Stimulated activated CD8-positive, alpha-beta memory T cell treated with anti-CD3 and anti-CD28 coated beads, Interleukin-12 subunit alpha, Interleukin-12 subunit beta, amount 100 ng/mL, for 4 hours (primary cell): ENCODE measurements around the gene SFTA2.
A peak's percentile ranks its signal among the peaks of the same experiment; 100 is the strongest.
"Not testable (repeated sequence)": the region's sequence is repeated elsewhere in the genome, so short reads cannot be mapped to it uniquely, and the experiment has no call there.

Source experiments
- DNase-seq: peaks from one replicate; pipeline ENCODE4 v3.0.0-alpha.2; 2020; ENCODE audit warnings: low read depth

The SFTA2 gene

DNA sequence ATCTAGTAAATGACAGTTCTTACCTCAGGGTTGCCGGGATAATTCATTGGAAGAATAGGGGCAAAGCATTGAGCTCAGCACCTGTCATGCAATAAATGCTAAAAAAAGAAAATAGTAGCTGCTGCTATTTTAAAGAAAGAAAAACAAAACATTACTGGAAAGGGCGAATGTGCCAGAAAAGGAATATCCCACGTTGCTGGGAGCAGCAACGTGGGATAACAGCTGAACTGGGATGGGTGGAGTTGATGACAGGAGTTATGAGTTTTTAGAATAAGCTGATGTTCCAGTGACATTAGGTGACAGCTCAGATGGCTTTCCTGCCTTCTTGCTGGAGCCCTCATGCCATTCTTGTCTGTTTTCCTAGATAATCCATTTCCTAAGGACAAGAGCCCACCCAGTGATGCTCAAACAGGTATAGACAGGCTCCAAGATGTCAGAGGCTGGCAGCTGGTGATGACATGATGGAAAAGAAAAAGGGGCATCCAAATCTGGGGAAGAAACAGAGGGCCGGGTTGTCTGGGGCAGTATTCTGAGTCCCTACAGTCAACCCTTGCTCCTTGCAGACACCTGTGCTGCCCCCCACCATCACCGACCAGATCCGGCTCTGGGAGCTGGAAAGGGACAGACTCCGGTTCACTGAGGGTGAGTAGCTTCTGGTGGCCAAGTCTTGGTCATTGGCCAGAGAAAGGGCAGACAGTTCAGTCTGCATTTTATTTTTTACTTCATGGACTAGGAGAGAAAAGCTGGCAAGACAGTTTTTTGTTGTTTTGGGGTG is 19.0 kb downstream of the SFTA2 start:
- DNase-seq = no peak

DNA sequence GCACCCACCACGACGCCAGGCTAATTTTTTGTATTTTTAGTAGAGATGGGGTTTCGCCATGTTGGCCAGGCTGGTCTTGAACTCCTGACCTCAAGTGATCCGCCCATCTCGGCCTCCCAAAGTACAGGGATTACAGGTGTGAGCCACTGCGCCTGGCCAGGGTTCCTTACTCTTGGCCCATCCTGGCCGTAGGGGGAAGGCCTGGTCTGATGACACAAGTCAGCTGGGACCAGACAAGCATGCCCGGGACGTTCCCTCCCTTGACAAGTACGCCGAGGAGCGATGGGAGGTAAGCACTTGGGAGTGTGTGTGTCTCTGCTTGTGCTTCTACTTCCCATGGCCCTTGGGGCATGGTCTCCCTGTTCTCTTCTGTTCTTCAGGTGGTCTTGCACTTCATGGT is 21.5 kb downstream of the SFTA2 start:
- DNase-seq = not testable (repeated sequence)

DNA sequence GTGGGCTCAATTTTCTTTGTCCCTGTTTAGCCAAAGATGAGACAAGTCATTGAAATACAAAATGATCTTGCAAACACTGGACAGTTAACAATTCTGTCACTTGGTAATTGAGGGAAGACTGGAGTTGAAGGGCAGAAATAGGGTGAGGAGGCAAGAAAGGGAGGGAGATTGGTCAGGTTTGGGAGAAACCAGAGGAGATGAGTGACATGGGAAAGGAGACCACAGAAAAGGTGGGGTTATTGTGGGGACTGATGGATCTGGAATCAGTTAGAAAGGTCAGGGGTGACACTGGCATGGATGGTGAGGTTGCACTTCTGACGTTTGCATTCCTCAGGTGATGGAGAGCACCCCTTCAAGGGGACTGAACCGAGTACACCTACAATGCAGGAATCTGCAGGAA is 23.3 kb downstream of the SFTA2 start:
- no peak for DNase-seq

DNA sequence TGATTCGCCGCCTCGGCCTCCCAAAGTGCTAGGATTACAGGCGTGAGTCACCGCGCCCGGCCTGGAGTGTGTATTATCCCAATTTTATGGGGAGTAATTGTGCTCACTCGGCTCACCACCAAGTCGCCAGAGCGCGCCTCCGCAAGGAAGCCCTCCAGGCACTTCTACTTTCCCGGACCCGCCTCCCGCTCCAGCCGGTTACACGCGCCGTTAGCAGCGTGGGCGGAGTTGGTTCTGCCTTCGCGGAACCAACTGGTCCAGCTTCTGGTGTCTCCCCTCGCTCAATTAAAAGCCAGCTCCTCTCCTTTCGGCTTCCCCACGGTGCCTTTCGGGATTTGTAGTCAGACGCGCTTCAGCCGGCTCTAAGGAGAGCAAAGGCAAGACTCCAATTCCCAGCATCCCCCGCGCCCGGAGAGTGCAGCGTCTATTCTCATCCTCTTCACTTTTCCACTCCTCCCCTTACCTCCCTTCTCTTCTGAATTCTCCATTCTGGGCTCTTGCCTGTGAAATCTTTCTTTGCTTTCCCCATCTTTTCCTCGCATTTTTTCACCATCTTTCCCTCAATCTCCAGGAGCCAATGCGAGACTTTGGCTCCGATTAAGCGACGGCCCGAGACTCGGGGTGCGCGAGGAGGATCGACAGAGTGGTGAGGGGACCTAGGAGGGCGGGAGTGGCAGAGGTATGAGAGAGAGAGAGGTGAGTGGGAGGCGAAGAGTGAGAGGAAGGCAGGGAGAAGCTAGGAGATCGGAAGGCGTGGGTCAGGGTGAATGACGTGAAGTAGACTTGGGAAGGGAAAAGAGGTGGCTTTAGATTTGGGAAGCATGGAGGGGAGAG is 24.0 kb downstream of the SFTA2 start, which contains the start of gene GTF2H4:
Gene GTF2H4, plus strand, starts transcription at position 450 of the 834 bp plus-strand sequence.
- DNase-seq = peak; percentile 89

DNA sequence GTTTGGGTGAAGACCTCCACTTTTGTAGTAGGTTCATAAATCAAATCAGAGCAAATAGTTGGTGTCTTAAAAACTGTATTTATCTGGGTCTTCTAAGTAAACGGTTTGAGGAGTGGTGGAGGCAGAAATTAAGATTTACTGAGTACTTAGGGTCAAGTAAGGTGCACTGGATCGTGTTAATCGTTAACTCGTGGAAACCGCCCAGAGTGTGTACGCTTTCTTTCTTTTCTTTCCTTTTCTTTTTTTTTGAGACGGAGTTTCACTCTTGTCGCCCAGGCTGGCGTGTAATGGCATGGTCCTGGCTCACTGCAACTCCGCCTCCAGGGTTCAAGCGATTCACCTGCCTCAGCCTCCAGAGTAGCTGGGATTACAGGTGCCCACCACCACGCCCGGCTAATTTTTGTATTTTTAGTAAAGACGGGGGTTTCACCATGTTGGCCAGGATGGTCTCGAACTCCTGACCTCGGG is 24.6 kb downstream of the SFTA2 start:
- not testable (repeated sequence) for DNase-seq

DNA sequence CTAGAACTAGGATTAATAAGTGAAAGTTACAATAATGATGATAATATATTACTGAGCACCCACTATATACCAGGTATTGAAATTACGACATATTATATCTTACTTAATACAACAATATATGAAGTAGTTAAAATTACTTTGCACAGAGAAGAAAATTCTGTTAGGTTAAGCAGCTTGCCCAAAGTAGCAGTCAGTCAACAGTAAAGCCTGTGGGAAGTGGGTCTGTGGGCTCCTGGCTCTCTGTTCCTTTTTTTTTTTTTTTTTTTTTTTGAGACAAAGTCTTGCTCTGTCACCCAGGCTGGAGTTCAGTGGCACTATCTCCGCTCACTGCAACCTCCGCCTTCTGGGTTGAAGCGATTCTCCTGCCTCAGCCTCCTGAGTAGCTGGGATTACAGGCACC is 28.7 kb downstream of the SFTA2 start:
- DNase-seq = no peak

DNA sequence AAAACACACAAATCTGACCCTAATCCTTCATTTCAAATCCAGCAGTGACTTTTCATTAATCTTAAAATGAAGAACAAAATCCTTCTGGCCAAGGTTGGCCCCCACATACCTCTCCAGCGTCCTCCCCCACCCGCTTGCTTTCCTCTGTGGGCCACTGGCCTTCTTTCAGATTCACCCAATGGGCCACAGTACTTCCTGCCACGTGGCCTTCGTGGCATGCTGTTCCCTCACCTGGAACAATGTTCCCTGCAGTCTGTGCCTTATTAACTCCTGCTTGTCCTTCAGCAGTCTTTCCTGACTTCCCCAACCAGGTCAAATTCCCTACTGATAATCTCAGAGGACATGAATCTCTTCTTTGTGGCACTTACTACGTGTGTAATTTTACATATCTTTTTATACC is 29.3 kb downstream of the SFTA2 start:
- DNase-seq = no peak

DNA sequence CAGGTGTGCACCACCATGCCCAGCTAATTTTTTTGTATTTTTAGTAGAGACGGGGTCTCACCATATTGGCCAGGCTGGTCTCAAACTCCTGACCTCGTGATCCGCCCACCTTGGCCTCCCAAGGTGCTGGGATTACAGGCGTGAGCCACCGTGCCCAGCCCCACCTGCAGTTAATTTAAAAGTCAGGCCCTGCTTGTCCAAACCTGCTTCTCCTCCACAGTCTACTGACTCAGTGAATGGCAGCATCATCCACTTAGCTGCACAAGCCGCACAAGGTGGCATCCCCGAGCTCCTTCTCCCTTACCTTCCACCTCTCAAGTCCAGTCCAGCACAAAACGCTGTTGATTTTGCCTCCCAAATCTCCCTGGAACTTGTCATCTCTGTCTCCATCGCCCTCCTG is 29.8 kb downstream of the SFTA2 start:
- not testable (repeated sequence) for DNase-seq

DNA sequence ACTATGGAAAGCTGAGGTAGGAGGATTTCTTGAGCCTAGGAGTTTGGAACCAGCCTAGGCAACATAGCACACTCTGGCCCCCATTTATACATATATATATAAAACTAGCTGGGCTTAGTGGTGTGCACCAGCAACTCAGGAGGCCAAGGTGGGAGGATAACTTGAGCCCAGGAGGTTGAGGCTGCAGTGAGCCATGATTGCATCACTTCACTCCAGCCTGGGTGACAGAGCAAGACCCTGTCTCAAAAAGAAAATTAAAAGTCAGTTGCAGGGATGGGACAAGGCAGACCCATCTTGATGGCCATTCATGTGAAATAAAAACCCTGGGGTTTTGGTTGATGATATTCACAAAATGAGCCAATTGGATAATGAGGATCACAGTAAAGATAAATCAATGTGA is 30.5 kb downstream of the SFTA2 start:
- no peak for DNase-seq

DNA sequence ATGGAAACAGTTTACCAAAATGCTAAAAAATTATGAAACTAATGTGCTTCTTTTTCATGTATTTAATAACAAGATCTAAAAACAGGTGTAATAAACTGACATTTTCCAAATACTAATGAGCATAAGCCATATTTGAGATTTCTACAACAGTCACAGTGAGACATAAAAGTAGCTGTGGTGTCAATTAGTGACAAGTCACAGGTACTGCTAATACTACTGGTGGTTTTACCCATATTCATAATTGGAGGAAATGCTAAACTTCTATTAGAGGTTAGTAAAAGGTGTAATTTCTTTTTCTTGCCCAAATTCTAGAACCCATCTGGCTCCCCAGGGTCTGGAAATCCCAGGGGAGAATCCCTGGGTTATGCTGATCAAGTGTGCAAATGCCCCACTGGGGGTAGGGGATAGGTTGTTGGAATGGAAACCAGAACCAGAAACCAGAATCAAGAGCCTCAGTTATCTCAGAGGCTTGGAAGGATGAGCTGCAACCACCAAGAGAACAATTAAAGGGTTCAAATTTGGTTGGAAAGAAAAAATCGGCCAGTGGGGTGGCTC is 31.0 kb downstream of the SFTA2 start:
- no peak for DNase-seq

DNA sequence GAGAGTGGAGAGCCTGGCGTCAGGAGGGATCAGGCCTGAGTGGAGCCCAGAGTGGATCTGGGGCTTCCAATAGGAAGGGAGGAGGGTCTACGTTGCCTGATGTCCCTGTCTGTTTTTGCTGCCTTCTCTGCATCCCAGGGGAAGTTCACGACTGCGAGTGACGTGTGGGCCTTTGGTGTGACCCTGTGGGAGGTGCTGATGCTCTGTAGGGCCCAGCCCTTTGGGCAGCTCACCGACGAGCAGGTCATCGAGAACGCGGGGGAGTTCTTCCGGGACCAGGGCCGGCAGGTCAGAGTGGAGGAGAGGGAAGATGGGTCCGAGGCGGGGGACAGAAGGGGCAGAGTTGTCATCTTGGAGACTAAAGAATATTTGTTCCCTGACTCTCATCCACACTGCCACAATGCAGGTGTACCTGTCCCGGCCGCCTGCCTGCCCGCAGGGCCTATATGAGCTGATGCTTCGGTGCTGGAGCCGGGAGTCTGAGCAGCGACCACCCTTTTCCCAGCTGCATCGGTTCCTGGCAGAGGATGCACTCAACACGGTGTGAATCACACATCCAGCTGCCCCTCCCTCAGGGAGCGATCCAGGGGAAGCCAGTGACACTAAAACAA is 33.1 kb downstream of the SFTA2 start:
- DNase-seq = no peak

DNA sequence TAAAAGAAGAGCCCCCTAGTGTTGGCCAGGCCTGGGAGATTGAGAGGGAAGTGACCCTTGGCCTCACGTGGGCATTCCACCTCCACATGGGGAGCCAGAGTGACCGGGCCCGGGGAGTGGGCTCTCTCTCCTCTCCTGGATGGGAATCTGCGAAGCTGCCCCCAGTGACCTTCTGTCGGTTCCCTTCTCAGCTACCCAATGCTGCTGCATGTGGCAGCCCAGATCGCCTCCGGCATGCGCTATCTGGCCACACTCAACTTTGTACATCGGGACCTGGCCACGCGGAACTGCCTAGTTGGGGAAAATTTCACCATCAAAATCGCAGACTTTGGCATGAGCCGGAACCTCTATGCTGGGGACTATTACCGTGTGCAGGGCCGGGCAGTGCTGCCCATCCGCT is 34.1 kb downstream of the SFTA2 start:
- DNase-seq = no peak

DNA sequence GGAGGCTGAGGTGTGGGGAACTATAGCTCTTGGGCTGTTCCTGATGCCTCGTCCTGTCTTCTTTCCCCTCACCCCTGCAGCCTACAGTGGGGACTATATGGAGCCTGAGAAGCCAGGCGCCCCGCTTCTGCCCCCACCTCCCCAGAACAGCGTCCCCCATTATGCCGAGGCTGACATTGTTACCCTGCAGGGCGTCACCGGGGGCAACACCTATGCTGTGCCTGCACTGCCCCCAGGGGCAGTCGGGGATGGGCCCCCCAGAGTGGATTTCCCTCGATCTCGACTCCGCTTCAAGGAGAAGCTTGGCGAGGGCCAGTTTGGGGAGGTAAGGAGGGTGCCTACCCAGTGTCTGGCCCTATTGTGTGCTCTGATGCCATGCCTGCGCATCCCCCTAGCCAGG is 35.4 kb downstream of the SFTA2 start:
- no peak for DNase-seq

DNA sequence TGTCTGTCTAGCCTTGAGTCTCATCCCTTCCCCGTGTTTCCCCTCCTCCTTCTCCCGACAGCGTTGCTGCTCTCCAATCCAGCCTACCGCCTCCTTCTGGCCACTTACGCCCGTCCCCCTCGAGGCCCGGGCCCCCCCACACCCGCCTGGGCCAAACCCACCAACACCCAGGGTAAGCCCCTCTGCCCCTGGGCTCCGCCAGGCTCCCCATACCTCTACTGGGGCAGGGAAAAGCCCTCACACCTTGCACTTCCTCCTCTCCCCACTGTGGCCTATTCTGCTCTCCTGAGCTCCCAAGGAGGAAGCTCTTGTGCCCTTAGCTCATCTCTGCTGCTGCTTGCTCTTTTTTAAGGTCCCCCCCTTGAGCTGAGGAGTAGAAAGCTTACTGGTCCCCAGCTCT is 36.6 kb downstream of the SFTA2 start:
- no peak for DNase-seq

DNA sequence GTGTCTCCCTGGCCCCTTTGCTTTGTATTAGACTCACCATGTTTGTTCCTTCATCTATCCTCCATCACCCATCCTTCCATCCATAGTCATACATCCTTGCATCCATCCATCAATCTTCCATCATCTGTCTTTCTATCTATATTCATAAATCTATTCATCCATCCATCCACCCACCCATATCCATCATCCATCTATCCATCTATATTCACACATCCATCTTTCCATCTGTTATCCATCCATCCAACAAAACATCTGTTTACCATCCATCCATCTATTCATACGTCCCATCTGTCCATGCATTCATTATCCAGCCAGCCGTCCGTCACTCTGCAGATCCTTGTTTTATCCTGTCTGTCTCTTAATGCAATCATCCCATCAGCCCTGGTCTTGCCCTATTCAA is 37.0 kb downstream of the SFTA2 start:
- no peak for DNase-seq

DNA sequence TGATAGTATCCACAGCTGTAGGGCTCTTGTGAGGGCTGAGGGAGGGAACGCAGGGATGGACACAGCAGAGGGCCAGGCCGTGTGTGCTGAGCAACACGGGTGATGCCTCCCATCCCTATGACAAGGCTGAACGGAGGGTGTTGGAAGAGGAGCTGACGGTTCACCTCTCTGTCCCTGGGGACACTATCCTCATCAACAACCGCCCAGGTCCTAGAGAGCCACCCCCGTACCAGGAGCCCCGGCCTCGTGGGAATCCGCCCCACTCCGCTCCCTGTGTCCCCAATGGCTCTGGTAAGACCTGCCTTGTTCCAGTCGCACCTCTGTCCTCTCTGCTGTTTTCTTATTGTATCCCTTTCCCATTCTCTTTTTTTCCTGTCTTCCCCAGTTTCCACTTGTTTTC is 37.6 kb downstream of the SFTA2 start:
- DNase-seq = no peak

DNA sequence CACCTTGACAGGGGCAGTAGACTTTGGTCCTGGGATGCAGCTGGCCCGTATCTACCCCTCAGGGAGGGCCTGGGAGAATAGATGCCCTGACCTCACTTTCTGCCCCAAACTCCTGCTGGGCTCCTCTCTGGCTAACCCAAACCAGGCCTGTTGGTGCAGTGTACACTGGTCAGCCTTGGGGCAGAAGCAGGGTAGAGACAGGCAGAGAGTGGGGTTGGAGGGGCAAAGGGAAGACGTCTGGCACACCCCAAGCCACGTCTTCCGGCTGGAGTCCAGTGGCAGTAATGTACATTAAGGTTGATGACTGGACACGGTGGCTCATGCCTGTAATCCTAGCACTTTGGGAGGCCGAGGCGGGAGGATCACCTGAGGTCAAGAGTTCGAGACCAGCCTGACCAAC is 38.3 kb downstream of the SFTA2 start:
- no peak for DNase-seq

DNA sequence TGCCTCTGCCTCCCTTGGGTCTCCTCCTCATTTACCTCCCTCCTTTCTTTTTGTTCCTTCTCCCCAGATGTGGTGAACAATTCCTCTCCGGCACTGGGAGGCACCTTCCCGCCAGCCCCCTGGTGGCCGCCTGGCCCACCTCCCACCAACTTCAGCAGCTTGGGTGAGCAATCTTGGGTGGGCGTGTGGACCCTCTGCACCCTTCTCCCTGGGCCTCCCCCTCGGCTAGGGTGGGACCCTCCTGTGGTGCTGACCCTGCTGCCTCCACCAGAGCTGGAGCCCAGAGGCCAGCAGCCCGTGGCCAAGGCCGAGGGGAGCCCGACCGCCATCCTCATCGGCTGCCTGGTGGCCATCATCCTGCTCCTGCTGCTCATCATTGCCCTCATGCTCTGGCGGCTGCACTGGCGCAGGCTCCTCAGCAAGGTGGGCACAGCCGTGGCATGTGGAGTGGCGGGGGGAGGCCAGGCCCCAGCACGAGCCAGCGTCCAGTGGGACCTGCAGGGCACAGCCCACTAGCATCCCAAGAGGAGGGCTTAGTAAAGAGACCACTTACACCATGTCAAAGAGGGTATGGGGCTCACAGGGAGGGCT is 38.9 kb downstream of the SFTA2 start:
- no peak for DNase-seq

DNA sequence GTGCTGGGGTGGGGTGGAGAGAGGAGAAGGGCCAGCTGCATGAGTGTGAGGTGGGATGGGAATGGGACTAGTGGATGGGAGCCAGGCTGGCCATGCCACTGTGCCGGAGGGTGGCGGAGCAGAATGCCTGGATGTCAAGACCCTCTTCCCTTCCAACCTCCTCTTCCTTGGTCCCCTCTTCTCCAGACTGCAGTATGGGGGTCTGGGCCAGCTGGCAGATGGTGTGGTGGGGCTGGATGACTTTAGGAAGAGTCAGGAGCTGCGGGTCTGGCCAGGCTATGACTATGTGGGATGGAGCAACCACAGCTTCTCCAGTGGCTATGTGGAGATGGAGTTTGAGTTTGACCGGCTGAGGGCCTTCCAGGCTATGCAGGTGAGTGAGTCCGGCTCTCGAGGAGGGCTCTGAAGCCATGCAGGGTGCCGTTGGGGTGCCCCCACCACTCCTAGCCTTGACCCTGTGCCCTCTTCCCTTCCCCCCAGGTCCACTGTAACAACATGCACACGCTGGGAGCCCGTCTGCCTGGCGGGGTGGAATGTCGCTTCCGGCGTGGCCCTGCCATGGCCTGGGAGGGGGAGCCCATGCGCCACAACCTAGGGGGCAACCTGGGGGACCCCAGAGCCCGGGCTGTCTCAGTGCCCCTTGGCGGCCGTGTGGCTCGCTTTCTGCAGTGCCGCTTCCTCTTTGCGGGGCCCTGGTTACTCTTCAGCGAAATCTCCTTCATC is 40.0 kb downstream of the SFTA2 start:
- DNase-seq = no peak

DNA sequence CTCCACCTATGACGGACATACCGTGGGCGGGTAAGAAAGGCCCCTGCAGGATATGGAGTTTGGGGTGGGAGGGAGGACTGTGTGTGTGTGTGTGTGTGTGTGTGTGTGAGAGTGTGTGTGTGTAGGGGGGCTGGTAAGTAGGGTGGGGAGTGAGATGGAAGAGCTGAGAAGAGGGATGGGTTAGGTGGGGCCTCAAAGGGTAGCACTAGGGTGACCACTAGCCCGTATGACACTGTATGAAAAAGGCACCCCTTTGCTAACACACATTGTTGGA is 40.6 kb downstream of the SFTA2 start:
- DNase-seq = no peak

DNA sequence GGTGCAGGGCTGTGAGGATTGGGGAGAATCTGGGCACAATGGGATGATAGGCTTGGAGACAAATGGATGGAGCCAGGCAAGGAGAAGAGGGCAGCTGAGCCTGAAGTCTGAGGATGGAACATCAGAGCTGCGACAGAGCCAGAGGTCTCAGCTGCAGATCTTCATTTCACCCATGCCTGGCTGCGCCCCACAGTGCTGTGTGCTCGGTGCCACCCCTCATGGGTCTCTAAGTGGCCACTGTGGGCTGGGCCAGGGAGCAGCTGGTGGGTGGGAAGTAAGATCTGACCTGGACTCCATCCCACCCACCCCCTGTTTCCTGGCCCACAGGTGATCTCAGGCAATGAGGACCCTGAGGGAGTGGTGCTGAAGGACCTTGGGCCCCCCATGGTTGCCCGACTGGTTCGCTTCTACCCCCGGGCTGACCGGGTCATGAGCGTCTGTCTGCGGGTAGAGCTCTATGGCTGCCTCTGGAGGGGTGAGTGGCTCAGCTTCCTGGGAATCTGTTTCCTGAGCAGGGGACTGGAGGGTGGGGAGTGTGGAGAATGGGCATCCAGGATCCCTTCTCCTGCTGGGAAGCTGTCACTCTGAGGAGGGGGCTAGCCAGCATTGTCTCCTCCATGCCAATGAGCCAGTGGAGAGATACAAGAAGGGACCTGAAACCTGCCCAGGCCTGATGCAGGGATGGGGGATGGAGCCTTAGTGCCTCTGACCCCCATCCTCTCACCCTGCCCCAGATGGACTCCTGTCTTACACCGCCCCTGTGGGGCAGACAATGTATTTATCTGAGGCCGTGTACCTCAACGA is 41.1 kb downstream of the SFTA2 start:
- no peak for DNase-seq
